ENCODE measurements around the gene TAS2R30.

- TF ChIP-seq POLR2A (IDR thresholded peaks at IDR 0.05) (no peak), CTCF (IDR thresholded peaks at IDR 0.05) (no peak)
Measured at GRCh38 chr12:11130382-11130781, 4.1 kb downstream of the TAS2R30 start.
